GM19193 (cell line): ENCODE data around the gene GABARAPL1.

ENCODE experiments used
- POLR2A ChIP-seq: IDR thresholded peaks from 4 replicates; pipeline ENCODE4 v1.6.1; 2011; ENCODE audit not compliant: insufficient read depth, insufficient read length; ENCODE audit errors: extremely low read depth

Gene GABARAPL1

DNA sequence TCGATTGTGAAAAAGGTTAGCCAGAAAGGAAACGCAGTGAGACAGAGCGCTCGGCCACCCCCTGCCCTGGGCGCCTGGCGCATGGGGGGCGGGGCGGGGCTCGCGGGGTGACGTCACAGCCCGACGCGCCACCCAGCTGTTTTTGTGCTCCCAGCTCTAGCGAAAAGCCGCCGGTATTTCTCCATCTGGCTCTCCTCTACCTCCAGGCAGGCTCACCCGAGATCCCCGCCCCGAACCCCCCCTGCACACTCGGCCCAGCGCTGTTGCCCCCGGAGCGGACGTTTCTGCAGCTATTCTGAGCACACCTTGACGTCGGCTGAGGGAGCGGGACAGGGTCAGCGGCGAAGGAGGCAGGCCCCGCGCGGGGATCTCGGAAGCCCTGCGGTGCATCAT, at the start of gene GABARAPL1:
TSS of gene GABARAPL1 (plus strand) at position 139 of the 393 bp plus-strand sequence. CDS start at position 392, 253 bp downstream.
- no peak for TF ChIP-seq POLR2A

DNA sequence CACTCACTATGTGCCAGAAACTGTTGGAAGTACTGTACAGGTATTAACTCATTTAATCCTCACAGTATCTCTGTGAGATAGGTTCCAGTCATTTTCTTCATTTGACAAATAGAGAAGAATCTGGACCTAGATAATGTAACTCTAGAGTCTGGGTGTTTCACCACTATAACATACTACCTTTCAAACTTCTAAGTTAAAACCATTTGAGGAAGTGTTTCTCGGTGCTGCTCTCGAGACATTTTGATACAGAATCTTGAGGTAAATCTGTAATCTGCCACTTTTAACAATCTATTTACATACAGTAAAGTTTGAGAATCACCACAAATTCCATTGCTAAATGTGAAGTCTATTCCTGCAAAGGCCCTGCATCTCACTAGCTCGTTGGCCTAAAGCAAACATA, 49.6 kb upstream of the GABARAPL1 start:
- TF ChIP-seq POLR2A: no peak

DNA sequence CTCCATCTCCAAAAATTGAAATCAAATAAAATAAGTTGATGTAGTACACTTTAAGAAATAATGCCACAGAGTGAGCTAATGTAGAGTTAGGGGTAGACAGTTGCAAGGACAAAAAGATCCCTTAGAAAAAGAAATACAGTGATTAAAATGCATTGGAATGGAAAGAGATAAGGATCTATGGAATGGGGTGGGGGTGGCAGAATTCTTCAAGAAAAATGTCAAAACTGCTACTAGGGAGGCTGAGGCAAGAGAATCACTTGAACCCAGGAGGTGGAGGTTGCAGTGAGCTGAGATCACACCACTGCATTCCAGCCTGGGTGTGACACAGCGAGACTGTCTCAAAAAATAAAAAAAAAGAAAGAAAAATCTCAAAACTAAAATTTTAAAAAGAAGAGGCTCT, 47.3 kb upstream of the GABARAPL1 start:
- TF ChIP-seq POLR2A: no peak

DNA sequence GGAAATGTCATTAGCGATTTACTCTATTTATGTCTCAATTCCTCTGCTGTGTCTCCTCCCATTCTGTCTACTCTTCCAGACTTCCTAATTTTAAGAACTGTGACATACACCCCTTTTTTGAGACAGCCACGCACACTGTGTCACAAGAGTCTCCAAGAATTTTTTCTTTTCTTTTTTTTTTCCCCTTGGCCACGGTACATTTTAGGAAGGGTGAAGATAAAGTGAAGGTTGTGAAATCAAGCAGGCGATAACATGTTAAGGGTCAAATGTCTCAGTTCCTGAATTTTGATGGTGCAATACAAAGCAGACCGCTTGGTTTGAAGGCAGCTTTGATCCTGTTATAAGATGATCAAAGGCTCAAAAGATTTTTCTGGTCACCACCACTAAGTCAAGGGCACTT, 45.1 kb upstream of the GABARAPL1 start:
- TF ChIP-seq POLR2A: no peak

DNA sequence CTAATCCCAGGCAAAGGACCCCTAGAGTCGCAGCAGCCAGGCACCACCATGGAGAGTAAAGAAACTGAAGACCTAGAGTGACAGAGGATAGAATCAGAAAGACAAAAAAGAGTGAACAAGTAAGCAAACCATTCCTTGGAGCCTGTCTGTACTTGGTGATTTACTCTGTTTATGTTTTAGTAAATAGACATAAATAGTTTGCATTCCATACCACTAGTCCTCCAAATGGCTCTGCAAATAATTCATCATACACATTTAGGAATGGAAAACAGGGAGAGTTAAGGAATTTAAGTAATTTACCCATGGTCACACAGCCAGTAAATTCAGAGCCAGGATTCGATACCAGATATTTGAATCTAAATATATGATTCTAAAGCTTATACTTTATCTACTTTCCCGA, 43.6 kb upstream of the GABARAPL1 start:
- no peak for TF ChIP-seq POLR2A

DNA sequence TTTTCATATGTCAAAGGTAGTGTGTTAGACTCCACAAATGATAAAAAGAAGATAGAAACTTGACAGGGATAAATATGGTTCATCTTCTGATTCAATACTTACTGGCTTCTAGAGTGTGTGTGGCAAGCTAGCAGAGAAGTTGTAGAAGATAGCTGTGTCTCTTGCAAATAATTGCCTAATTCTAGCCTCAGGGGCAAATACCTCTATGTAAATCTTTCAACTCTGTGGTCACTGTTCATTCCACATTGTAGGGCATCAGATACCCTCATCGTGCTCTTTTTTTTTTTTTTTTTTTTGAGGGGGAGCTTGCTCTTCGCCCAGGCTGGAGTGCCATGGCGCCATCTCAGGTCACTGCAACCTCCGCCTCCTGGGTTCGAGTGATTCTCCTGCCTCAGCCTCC, 42.5 kb upstream of the GABARAPL1 start:
- TF ChIP-seq POLR2A: no peak

DNA sequence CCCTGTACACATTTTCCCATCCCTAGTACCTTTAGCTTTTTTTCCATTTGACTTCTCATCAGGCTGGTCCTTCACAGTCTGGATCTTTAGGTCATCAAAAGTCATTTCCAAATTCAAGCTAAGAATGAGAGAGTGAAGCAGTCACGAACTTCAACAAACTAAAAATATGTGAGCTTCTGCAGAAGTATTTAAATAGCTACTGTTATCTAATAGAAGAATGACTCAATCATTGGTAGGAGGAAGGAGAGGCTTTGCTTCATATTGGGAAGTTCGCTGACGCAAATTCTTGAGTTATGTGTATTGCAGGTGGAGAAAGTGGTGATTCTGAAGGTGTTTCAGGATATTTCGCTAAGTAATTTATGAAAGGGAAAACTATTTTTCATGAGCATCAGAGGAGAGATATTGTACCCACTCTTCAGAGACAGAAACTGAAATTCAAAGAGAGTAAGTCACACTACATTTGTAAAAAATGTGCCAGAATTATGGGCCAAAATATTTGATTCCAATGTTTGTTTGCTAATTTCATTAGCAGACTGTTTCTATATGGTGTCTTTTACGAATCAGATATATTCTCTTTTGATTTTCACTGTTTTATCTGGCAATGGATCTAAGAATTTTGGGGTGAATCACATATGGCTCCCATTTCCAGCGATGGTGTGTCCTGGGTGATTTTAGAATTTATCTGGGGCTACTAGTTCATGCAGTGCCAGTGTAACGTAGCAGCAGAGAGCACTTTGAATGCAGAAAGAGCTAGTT, 40.5 kb upstream of the GABARAPL1 start, which contains the start of gene OLR1:
TSS of gene OLR1 (minus strand) at position 160 of the 756 bp plus-strand sequence. CDS start at position 105, 55 bp downstream.
- TF ChIP-seq POLR2A: no peak

DNA sequence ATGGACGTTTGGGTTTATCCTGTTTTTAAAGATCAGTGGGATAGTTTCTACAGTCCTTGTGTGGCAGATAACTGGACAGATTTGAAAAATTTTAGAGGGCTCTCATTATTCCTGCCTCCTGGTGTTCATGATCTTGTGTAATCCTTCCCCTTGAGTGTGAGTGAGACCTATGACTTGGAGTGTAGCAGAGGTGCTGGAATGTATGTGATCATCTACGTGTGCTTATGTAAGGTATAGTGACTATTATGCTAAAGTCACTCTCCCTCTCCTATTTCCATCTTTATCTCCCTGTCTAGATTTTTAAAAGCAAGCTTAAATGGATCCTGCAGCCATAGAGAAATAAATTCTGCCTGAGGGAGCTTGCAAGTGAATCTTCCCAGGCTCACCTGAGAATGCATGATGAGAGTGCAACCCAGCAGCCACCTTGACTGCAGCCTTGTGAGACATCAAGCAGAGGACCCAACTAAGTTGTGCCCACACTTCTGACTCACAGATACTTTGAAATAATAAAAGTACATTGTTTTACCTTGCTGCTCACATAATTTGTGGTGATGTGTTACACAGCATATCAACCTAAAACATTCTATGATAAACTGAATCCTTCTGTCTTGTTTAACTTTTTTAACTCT, 37.6 kb upstream of the GABARAPL1 start:
- no peak for TF ChIP-seq POLR2A

DNA sequence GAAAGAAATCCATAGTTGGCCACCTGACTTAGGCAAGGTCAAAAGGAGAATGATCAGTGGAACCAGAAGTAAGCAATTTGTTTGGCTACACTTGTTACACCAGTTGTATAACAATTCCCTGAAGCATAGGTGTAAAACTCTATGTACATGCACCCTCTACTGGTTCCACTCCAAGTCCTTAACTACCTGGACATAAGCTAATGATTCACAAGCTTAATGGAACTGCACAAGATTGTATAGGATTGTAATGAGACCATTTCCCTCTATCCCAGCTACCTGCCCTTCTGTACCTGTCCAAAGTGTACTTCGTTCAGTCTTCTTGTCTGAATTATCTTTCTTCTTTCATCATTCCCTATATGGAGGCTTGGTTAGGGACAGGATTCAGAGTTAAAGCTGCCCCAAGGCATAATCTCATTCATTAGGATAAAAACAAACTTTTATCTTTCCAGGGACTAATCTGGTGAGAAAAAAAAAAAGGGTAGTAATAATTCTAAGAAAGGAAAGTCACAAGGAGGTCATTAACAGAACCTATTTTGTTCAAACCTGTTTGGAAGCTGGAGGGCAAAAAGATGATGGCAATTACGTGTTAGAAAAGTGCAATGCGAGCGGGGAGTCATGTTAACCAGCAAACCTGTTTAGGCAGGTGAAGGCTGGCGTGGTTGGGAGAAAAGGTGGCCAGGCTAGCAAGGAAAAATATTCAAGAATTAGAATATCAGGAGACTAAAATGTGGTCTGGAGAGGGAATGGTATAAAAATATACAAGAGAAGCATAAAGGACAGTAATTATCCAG, 36.6 kb upstream of the GABARAPL1 start:
- no peak for TF ChIP-seq POLR2A

DNA sequence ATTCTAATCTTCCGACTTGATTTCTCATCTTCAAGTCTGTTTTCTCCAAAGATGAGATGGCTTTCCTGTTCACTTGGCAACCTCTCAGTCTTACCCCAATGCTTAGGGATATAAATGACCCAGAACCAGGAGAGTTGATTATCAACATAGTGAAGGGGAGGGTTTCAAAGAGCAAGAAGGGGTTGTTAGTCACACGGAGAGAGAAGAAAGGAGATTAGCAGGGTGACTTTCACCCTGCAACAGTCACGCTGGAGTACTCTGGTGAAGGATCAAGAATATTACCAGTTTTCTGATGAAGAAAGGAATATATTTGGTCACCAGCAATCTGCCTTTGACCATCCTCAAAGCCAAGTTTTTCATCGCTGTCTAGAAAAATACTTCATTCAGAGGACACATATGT, 33.9 kb upstream of the GABARAPL1 start, which contains the start of gene TMEM52B:
TSS of gene TMEM52B (plus strand) at position 212 of the 400 bp plus-strand sequence. CDS start 543 bp downstream, outside the sequence.
- no peak for TF ChIP-seq POLR2A

DNA sequence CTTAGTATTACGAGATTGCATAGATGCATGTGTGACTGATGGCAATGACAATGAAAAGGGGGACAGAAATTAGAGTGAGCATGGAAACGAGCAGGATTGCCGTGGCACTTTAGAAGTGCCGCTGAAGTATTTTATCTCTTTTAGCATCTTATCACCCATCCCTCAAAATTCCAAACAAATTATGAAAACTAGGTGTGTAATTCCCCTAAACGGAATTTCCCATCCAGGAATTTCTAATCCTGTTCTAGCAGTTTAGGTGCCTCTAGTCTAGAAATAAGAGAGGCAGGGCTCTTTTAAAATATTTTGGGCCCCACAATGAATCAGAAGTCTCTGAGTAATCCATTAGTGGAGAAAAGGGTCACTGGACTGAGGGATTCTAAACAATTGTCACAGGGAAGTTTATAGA, 32.9 kb upstream of the GABARAPL1 start:
- TF ChIP-seq POLR2A: no peak

DNA sequence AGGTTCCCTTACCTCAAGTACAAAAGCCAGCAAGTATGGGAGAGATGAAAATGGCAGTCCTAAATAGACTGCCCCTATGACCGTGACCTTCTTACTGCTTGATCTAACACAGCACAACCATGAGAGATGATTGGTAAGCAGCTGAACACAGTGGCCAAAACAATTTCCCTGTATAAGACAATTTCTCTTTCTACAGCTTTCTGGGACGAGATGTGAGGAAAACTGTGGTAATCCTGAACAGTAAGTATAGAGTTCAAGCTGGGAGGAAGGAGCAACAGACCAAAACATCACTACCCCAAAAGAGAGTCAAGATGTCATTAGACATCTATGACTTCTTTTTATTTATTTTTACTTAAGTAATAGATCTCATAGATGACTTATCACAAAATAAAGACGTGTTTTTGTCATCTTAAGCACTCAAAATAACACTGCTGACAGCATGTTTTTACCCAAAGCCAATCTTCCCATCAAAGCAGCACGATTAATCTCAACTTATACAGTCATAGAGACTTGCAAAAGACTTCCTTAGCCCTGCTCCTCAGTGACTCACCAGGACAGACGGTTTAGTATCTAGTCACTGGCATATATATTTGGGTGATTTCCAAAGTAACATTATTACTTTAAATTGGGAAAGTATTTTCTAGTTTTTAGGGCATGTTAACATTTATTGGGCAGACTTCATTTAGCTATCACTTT, 30.2 kb upstream of the GABARAPL1 start:
- TF ChIP-seq POLR2A: no peak

DNA sequence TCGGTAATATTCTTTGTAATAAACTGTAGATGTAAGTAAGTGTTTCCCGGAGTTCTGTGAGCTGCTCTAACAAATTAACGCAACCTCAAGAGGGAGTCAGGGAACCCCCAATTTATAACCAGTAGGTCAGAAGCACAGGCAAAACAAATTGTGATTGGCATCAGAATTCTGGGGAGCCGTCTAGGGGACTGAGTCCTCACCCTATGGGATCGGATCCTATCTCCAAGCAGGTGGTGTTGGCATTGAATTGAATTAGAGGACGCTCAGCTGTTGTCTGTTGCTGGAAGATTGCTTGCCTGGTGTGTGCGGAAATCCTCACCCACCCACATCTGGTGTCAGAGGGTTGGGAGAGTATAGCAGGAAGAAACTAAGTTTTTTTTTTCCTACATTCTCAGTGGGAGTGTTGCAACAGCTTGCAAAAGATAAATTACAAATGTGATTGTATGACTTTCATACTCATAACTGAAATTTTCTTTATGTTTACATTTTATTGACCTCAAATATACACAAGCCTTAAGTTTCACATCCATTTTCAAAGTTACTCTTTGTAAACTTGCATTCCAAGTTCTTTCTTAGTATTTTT, 28.3 kb upstream of the GABARAPL1 start:
- no peak for TF ChIP-seq POLR2A

DNA sequence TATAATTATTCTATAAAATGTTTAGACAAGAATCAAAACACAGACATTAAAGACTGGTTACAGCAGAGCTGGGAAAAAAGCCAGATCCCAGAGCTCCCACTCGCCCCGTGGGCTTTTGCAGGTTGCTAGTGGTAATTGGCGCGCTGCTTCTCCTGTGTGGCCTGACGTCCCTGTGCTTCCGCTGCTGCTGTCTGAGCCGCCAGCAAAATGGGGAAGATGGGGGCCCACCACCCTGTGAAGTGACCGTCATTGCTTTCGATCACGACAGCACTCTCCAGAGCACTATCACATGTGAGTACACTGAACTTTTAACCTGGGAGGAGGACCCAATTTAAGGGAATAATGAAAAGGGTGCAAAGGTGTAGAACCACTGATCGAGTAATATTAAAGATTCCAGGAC, 26.4 kb upstream of the GABARAPL1 start:
- TF ChIP-seq POLR2A: no peak
